HEK293 (cell line): ENCODE measurements around the gene SLC6A2.

Experiments
- CTCF ChIA-PET: fragments of 350-600 bp; formaldehyde crosslinking; extraction: SDS; loops from one replicate; lab custom pipeline; 2021; ENCODE audit warnings: antibody characterized with exemption; lab: Yijun Ruan, JAX
- POLR2A ChIA-PET: fragments of 300-600 bp; formaldehyde crosslinking; extraction: SDS; loops from one replicate; lab custom pipeline; 2020; ENCODE audit warnings: antibody characterized with exemption, inconsistent platforms; lab: Yijun Ruan, JAX
- H3K27ac ChIP-seq: fragments of 200-500 bp; sonication (Bioruptor generic); 2 replicates; pipeline ENCODE4 v1.5.1; 2014; ENCODE audit warnings: low read depth, low read length, control low read depth, inconsistent platforms; ENCODE audit errors: extremely low read depth
- H3K36me3 ChIP-seq, 2 experiments: fragments of 200-500 bp in 1 of 2; sonication (Bioruptor generic) in 1 of 2; 1 replicate in 1 of 2; 2 replicates in 1 of 2; pipeline ENCODE4 v1.5.1; 2014 to 2017; ENCODE audit warnings: inconsistent platforms in 2 of 2, low read length in 2 of 2; ENCODE audit not compliant: control insufficient read depth in 2 of 2, insufficient read depth in 1 of 2
- H3K4me1 ChIP-seq: fragments of 200-500 bp; sonication (Bioruptor generic); 2 replicates; pipeline ENCODE4 v1.5.1; 2014; ENCODE audit warnings: mild to moderate bottlenecking, low read length, inconsistent platforms; ENCODE audit not compliant: control insufficient read depth, insufficient read depth
- H3K4me3 ChIP-seq: 2 replicates; pipeline ENCODE4 v1.5.1; 2011; ENCODE audit warnings: low read depth, mild to moderate bottlenecking, control low read depth, low read length, moderate library complexity
- H3K9me3 ChIP-seq: fragments of 200-500 bp; sonication (Bioruptor generic); 2 replicates; pipeline ENCODE4 v1.5.1; 2014; ENCODE audit warnings: low read depth, low read length, inconsistent platforms; ENCODE audit not compliant: control insufficient read depth, insufficient read depth
- KLF16 ChIP-seq: fragments of 450-650 bp; formaldehyde crosslinking; IDR thresholded peaks from 2 replicates; pipeline ENCODE4 v1.5.1; 2017; ENCODE audit warnings: missing biosample characterization, missing genetic modification characterization
- KLF8 ChIP-seq: fragments of 450-650 bp; formaldehyde crosslinking; IDR thresholded peaks from 2 replicates; pipeline ENCODE4 v1.5.1; 2016; ENCODE audit warnings: missing biosample characterization, missing genetic modification characterization
- OVOL3 ChIP-seq: fragments of 450-650 bp; formaldehyde crosslinking; IDR thresholded peaks from 2 replicates; pipeline ENCODE4 v1.5.1; 2016; ENCODE audit warnings: missing biosample characterization, missing genetic modification characterization
- SETDB1 ChIP-seq: IDR thresholded peaks from one replicate; pipeline ENCODE4 v1.6.1; 2017; ENCODE audit warnings: mild to moderate bottlenecking, low read length, moderate library complexity, mixed read lengths; ENCODE audit not compliant: insufficient read length
- SP7 ChIP-seq: fragments of 450-650 bp; formaldehyde crosslinking; IDR thresholded peaks from 2 replicates; pipeline ENCODE4 v1.5.1; 2016; ENCODE audit warnings: missing biosample characterization, missing genetic modification characterization
- ZBTB21 ChIP-seq: fragments of 450-650 bp; formaldehyde crosslinking; IDR thresholded peaks from 2 replicates; pipeline ENCODE4 v1.5.1; 2017; ENCODE audit warnings: missing biosample characterization, missing genetic modification characterization
- ZBTB8A ChIP-seq: fragments of 450-650 bp; formaldehyde crosslinking; IDR thresholded peaks from 2 replicates; pipeline ENCODE4 v1.5.1; 2016; ENCODE audit warnings: missing biosample characterization, missing genetic modification characterization
- ZFP3 ChIP-seq: fragments of 450-650 bp; formaldehyde crosslinking; IDR thresholded peaks from 2 replicates; pipeline ENCODE4 v1.5.1; 2016; ENCODE audit warnings: low read depth, missing biosample characterization, missing genetic modification characterization
- ZNF2 ChIP-seq: fragments of 450-650 bp; formaldehyde crosslinking; IDR thresholded peaks from 2 replicates; pipeline ENCODE4 v1.5.1; 2016; ENCODE audit warnings: missing biosample characterization, missing genetic modification characterization
- ZNF211 ChIP-seq: fragments of 450-650 bp; formaldehyde crosslinking; IDR thresholded peaks from 2 replicates; pipeline ENCODE4 v1.5.1; 2016; ENCODE audit warnings: low read depth, missing biosample characterization, missing genetic modification characterization
- ZNF366 ChIP-seq: fragments of 450-650 bp; formaldehyde crosslinking; conservative IDR thresholded peaks from 2 replicates; pipeline ENCODE4 v1.5.1; 2016; ENCODE audit warnings: missing biosample characterization, missing genetic modification characterization
- ZNF473 ChIP-seq: fragments of 450-650 bp; formaldehyde crosslinking; IDR thresholded peaks from 2 replicates; pipeline ENCODE4 v1.5.1; 2017; ENCODE audit warnings: missing biosample characterization, missing genetic modification characterization
- ZNF596 ChIP-seq: fragments of 450-650 bp; IDR thresholded peaks from 2 replicates; pipeline ENCODE4 v1.5.0; 2018; ENCODE audit warnings: missing biosample characterization, mild to moderate bottlenecking, missing genetic modification characterization, moderate library complexity
- ZNF777 ChIP-seq: fragments of 450-650 bp; formaldehyde crosslinking; IDR thresholded peaks from 2 replicates; pipeline ENCODE4 v1.5.1; 2017; ENCODE audit warnings: missing biosample characterization, missing genetic modification characterization, borderline replicate concordance
- ZNF837 ChIP-seq: fragments of 450-650 bp; formaldehyde crosslinking; IDR thresholded peaks from 2 replicates; pipeline ENCODE4 v1.5.1; 2016; ENCODE audit warnings: missing biosample characterization, missing genetic modification characterization
- TF ChIP-seq, protein P1 (sequence below): fragments of 450-650 bp; formaldehyde crosslinking; IDR thresholded peaks from 2 replicates; pipeline ENCODE4 v1.5.1; 2017; ENCODE audit warnings: missing biosample characterization, missing genetic modification characterization
- TF ChIP-seq, protein P2 (sequence below): fragments of 450-650 bp; formaldehyde crosslinking; IDR thresholded peaks from 2 replicates; pipeline ENCODE4 v1.5.1; 2016; ENCODE audit warnings: missing biosample characterization, missing genetic modification characterization

Gene SLC6A2

GRCh38 chr16:55647798-55648197 is 8.0 kb upstream of the SLC6A2 start:
- Histone ChIP-seq H3K27ac (no peak overlapping the region), H3K4me1 (no peaks in the 10 kb centered on the region), H3K9me3 (no peaks in the 10 kb centered on the region), H3K4me3 (no peak overlapping the region), H3K36me3 (no peaks in the 10 kb centered on the region)
- POLR2A ChIA-PET = no interaction called here
- CTCF ChIA-PET = interaction anchor here (1.1 to 2.5 kb wide), 4 partner anchors 11 to 183 kb away, joined by 3 to 6 read pairs (median 4); no protein-coding TSS in a partner anchor
- TF ChIP-seq ZNF596 = no peak
- TF ChIP-seq OVOL3 = no peak
- no peak for TF ChIP-seq ZNF777 (tag by site-specific recombination)
- TF ChIP-seq ZBTB21 = no peak
- TF ChIP-seq ZNF2 = no peak
- no peak for TF ChIP-seq KLF16 (tag by site-specific recombination)
- TF ChIP-seq, protein P1, sequence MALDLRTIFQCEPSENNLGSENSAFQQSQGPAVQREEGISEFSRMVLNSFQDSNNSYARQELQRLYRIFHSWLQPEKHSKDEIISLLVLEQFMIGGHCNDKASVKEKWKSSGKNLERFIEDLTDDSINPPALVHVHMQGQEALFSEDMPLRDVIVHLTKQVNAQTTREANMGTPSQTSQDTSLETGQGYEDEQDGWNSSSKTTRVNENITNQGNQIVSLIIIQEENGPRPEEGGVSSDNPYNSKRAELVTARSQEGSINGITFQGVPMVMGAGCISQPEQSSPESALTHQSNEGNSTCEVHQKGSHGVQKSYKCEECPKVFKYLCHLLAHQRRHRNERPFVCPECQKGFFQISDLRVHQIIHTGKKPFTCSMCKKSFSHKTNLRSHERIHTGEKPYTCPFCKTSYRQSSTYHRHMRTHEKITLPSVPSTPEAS (tag by site-specific recombination) = no peak
- no peak for TF ChIP-seq KLF8 (tag by site-specific recombination)
- TF ChIP-seq SETDB1 = no peak
- no peak for TF ChIP-seq ZNF837
- TF ChIP-seq SP7 (tag by site-specific recombination) = no peak
- TF ChIP-seq, protein P2, sequence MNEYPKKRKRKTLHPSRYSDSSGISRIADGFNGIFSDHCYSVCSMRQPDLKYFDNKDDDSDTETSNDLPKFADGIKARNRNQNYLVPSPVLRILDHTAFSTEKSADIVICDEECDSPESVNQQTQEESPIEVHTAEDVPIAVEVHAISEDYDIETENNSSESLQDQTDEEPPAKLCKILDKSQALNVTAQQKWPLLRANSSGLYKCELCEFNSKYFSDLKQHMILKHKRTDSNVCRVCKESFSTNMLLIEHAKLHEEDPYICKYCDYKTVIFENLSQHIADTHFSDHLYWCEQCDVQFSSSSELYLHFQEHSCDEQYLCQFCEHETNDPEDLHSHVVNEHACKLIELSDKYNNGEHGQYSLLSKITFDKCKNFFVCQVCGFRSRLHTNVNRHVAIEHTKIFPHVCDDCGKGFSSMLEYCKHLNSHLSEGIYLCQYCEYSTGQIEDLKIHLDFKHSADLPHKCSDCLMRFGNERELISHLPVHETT (tag by site-specific recombination) = no peak
- TF ChIP-seq ZNF211 (tag by site-specific recombination) = no peak

DNA sequence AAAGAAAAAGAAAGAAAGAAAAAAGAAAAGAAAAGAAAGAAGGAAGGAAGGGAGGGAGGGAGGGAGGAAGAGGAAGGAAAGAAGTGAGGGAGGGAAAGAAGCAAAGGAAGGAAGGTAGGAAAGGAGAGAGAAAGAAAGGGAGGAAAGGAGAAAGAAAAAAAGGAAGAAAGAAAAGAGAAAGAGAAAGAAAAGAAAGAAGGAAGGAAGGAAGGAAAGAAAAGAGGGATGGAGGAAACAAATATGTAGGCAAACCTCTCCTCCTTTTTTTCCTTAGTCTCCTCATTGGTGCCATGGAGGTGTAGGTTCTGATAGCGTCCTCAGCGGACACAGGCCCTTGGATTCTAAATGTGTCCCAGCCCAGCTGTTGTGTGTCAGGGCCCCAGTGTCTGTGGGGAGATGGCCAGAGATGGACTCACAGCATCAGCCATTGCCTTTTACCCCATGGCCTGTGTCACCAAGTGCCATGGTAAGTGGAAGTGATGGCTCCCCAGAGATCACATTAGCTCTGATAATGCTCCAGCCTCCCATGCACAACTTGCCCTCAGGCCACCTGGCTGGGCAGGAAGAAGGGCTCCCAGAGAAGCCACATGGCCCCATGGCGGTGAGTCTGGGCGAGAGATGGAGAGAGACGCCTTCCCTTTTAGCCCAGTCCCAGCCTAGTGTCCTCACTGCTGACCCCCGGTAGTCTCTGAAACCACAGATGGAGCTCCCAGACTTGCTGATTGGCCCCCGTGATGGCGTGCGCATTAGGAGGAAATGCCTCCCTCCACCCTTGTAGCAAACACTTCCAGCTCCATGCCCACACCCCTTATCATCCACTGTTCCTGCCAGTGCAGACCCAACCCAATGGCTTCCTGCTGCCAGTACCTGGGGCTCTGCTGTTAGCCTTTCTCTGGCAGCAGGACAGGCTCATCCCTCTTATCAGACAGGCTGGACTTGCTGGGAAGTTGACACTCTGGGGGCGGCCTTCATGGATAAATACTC is 3.7 kb upstream of the SLC6A2 start:
- Histone ChIP-seq H3K36me3 (no peaks in the 10 kb centered on the region), H3K27ac (no peak overlapping the region), H3K4me3 (no peak overlapping the region), H3K9me3 (no peaks in the 10 kb centered on the region), H3K4me1 (no peaks in the 10 kb centered on the region)
- TF ChIP-seq ZNF366 (tag by site-specific recombination) (peak; percentile 63), ZNF473 (tag by site-specific recombination) (no peak)
- ChIA-PET POLR2A (no interaction called here), CTCF (no interaction called here)

GRCh38 chr16:55653106-55653505 is 2.7 kb upstream of the SLC6A2 start:
- CTCF ChIA-PET = no interaction called here
- H3K27ac ChIP-seq = no peak overlapping the region
- no peaks in the 10 kb centered on the region for H3K36me3 ChIP-seq
- H3K4me3 ChIP-seq = no peak overlapping the region
- no peaks in the 10 kb centered on the region for H3K9me3 ChIP-seq
- H3K4me1 ChIP-seq = no peaks in the 10 kb centered on the region
- POLR2A ChIA-PET = no interaction called here
- TF ChIP-seq ZBTB8A (tag by site-specific recombination) = no peak
- TF ChIP-seq ZFP3 (tag by site-specific recombination) = peak; percentile 51
